K562 (cell line): ENCODE results near the gene HEMGN. TPM values are rescaled to one million over a fixed set of nuclear protein-coding genes. Genes with fewer than 3 reads are reported as not detected.

Experiments
- BRD9 ChIP-seq: fragments of 450-650 bp; IDR thresholded peaks from 2 replicates; pipeline ENCODE4 v1.6.1; 2018; ENCODE audit warnings: low read depth; ENCODE audit not compliant: partially characterized antibody
- CBX1 ChIP-seq: sonication (generic); IDR thresholded peaks from 2 replicates; pipeline ENCODE4 v1.6.1; 2016; ENCODE audit warnings: antibody characterized with exemption, low read depth, mild to moderate bottlenecking
- ESRRA ChIP-seq: fragments of 450-650 bp; IDR thresholded peaks from 2 replicates; pipeline ENCODE4 v1.6.1; 2014; ENCODE audit warnings: low read depth, mild to moderate bottlenecking, moderate library complexity, borderline replicate concordance
- HDAC3 ChIP-seq: fragments of 450-650 bp; IDR thresholded peaks from 2 replicates; pipeline ENCODE4 v1.6.1; 2018; ENCODE audit warnings: borderline replicate concordance, mild to moderate bottlenecking, moderate library complexity; ENCODE audit not compliant: partially characterized antibody
- HNRNPUL1 ChIP-seq: fragments of 200-400 bp; formaldehyde crosslinking; IDR thresholded peaks from 2 replicates; pipeline ENCODE4 v1.6.1; 2017; ENCODE audit warnings: low read length
- ILF3 ChIP-seq: fragments of 450-650 bp; IDR thresholded peaks from 2 replicates; pipeline ENCODE4 v1.6.1; 2018; ENCODE audit warnings: antibody characterized with exemption, mild to moderate bottlenecking, moderate library complexity, borderline replicate concordance
- KHSRP ChIP-seq: fragments of 450-650 bp; IDR thresholded peaks from 2 replicates; pipeline ENCODE4 v1.6.1; 2017
- MLLT1 ChIP-seq, 2 experiments: fragments of 450-650 bp; IDR thresholded peaks; 2 replicates each; pipeline ENCODE4 v1.6.1; 2016
- NFXL1 ChIP-seq: fragments of 450-650 bp; formaldehyde crosslinking; IDR thresholded peaks from 2 replicates; pipeline ENCODE4 v1.4.0; 2021; ENCODE audit warnings: mild to moderate bottlenecking
- PHB ChIP-seq: fragments of 250-450 bp; sonication (Bioruptor Pico); IDR thresholded peaks from 2 replicates; pipeline ENCODE4 v1.5.0; 2021
- PHB2 ChIP-seq: fragments of 450-650 bp; IDR thresholded peaks from 2 replicates; pipeline ENCODE4 v1.6.1; 2017; ENCODE audit warnings: low read depth
- POLR2AphosphoS2 ChIP-seq: IDR thresholded peaks from 2 replicates; pipeline ENCODE4 v1.6.1; 2012; ENCODE audit warnings: low read length, improper control_type of control experiment
- RCOR1 ChIP-seq, 2 experiments: IDR thresholded peaks; 2 replicates each; pipeline ENCODE4 v1.6.1; 2012; ENCODE audit warnings: low read depth in 2 of 2, low read length in 2 of 2, borderline replicate concordance in 1 of 2, improper control_type of control experiment in 1 of 2
- SRSF3 ChIP-seq: fragments of 200-400 bp; formaldehyde crosslinking; IDR thresholded peaks from 2 replicates; pipeline ENCODE4 v1.6.1; 2016; ENCODE audit warnings: mild to moderate bottlenecking, low read length, moderate library complexity; ENCODE audit not compliant: insufficient read depth
- ZFP36 ChIP-seq: fragments of 150-350 bp; IDR thresholded peaks from 2 replicates; pipeline ENCODE4 v1.6.1; 2018; ENCODE audit warnings: low read length, low read depth; ENCODE audit not compliant: partially characterized antibody
- ZNF511 ChIP-seq: sonication (generic); formaldehyde crosslinking; IDR thresholded peaks from 2 replicates; pipeline ENCODE4 v1.8.0; 2022; ENCODE audit warnings: mild to moderate bottlenecking, missing genetic modification reagents
- ZNF644 ChIP-seq: fragments of 200-800 bp; sonication (Bioruptor generic); IDR thresholded peaks from 2 replicates; pipeline ENCODE4 v1.6.1; 2016; ENCODE audit warnings: low read depth, missing genetic modification characterization, missing compliant biosample characterization
- ZNF766 ChIP-seq: fragments of 200-800 bp; sonication (Bioruptor generic); conservative IDR thresholded peaks from 2 replicates; pipeline ENCODE4 v1.6.1; 2016; ENCODE audit warnings: missing genetic modification characterization, missing compliant biosample characterization
- polyA plus RNA-seq, 8 experiments: library from polyadenylated mRNA; depleted of rRNA in 4 of 8; stranded (reverse) in 5 of 8; unstranded in 3 of 8; fragments of >200 nt; fragmentation: Nextera tagmentation in 2 of 8; fragmentation: Illumina TruSeq in 1 of 8; extraction: Ambion mirVana in 2 of 8; extraction: Trizol in 1 of 8; gene quantifications; 2 replicates each; pipeline versions ENCODE4 v1.2.1 to v1.2.3, GENCODE V29; 2011 to 2014; ENCODE audit warnings: inconsistent platforms in 1 of 8, missing spikeins in 1 of 8
- total RNA-seq, 7 experiments: library from RNA; depleted of rRNA in 6 of 7; stranded (reverse); fragments of >200 nt in 6 of 7; fragmentation: Illumina TruSeq in 2 of 7; extraction: Trizol in 2 of 7; gene quantifications; 2 replicates each; pipeline versions ENCODE4 v1.2.1 to v1.2.3, GENCODE V29; 2011 to 2021; ENCODE audit warnings: low replicate concordance in 1 of 7
- TF ChIP-seq, protein P1 (sequence below): fragments of 150-350 bp; conservative IDR thresholded peaks from 2 replicates; pipeline ENCODE4 v1.6.1; 2014; ENCODE audit warnings: low read length
- TF ChIP-seq, protein P2 (sequence below): fragments of 250-450 bp; sonication (Bioruptor Pico); IDR thresholded peaks from 2 replicates; pipeline ENCODE4 v1.8.0; 2021; ENCODE audit warnings: moderate library complexity, mild to moderate bottlenecking, inconsistent platforms
- TF ChIP-seq, protein P3 (sequence below): sonication (generic); formaldehyde crosslinking; IDR thresholded peaks from 2 replicates; pipeline ENCODE4 v1.4.0; 2020; ENCODE audit warnings: mild to moderate bottlenecking, missing genetic modification reagents

The HEMGN gene
- total and polyA plus RNA-seq, 9 of the 15 experiments (the other 6 are each of a cell fraction or from before 2014, with no cell fraction given), result 56.3 to 258 (median 137) TPM

DNA sequence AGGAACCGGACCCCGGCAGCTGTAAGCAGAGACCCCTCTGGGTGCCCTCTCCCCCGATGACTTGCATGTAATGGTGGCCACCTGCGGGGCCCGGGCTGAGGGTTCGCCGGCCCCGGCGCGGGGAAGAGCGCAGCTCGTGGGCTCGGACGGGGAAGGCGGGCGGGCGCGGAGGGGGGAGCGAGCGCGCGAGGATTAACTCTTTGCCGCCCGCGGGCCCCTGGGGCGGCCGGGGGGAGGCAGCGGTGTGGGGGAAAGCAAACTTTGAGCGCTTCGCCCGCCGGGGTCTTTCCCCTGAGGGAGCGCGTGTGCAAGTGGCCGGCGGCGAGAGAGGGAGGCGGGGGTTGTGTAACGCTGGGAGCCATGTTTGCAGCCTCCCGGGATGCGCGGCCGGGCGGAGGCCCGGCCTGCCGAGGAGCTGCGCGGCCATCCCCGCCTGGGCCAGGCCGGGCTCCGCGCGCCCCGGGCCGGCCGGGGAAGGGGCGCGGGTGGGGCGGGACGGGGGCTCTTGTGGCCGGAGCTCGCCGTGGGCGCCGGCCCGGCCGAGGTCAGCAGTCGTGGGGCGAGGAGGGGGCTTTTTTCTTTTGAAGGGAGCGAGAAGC, 45.7 kb upstream of the HEMGN start (continued):
- TF ChIP-seq MLLT1 (IDR thresholded peaks at IDR 0.05) (peak; percentile 78 to 80), ZNF766 (no peak), KHSRP (no peak), POLR2AphosphoS2 (0 out of 2 replicates have a peak, but pooled peaks have one; percentile 2), BRD9 (peak; percentile 48), HDAC3 (no peak), SRSF3 (0 out of 2 replicates have a peak, but pooled peaks have one; percentile 92), RCOR1 (IDR thresholded peaks at IDR 0.05; ENCODE audit: borderline replicate concordance in 1 of 2, low read depth in 2 of 2, low read length in 2 of 2) (no peak), HNRNPUL1 (no peak), CBX1 (no peak; the same call in 1 of the 2 replicates), PHB2 (no peak), ZNF511 (CRISPR knock-in tag) (no peak), ZFP36 (no peak), ESRRA (no peak), ZNF644 (tag) (no peak), NFXL1 (CRISPR knock-in tag) (no peak), PHB (CRISPR knock-in tag) (no peak), ILF3 (no peak)
- TF ChIP-seq, protein P1, sequence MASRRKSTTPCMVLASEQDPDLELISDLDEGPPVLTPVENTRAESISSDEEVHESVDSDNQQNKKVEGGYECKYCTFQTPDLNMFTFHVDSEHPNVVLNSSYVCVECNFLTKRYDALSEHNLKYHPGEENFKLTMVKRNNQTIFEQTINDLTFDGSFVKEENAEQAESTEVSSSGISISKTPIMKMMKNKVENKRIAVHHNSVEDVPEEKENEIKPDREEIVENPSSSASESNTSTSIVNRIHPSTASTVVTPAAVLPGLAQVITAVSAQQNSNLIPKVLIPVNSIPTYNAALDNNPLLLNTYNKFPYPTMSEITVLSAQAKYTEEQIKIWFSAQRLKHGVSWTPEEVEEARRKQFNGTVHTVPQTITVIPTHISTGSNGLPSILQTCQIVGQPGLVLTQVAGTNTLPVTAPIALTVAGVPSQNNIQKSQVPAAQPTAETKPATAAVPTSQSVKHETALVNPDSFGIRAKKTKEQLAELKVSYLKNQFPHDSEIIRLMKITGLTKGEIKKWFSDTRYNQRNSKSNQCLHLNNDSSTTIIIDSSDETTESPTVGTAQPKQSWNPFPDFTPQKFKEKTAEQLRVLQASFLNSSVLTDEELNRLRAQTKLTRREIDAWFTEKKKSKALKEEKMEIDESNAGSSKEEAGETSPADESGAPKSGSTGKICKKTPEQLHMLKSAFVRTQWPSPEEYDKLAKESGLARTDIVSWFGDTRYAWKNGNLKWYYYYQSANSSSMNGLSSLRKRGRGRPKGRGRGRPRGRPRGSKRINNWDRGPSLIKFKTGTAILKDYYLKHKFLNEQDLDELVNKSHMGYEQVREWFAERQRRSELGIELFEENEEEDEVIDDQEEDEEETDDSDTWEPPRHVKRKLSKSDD, result no peak
- TF ChIP-seq, protein P2, sequence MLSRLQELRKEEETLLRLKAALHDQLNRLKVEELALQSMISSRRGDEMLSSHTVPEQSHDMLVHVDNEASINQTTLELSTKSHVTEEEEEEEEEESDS (CRISPR knock-in tag), result no peak
- TF ChIP-seq, protein P3, sequence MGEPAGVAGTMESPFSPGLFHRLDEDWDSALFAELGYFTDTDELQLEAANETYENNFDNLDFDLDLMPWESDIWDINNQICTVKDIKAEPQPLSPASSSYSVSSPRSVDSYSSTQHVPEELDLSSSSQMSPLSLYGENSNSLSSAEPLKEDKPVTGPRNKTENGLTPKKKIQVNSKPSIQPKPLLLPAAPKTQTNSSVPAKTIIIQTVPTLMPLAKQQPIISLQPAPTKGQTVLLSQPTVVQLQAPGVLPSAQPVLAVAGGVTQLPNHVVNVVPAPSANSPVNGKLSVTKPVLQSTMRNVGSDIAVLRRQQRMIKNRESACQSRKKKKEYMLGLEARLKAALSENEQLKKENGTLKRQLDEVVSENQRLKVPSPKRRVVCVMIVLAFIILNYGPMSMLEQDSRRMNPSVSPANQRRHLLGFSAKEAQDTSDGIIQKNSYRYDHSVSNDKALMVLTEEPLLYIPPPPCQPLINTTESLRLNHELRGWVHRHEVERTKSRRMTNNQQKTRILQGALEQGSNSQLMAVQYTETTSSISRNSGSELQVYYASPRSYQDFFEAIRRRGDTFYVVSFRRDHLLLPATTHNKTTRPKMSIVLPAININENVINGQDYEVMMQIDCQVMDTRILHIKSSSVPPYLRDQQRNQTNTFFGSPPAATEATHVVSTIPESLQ (CRISPR knock-in tag), result no peak
